ENCODE results near the gene TNKS1BP1.

Gene TNKS1BP1

GRCh38 chr11:57335023-57335342 lies 10.2 kb upstream of the TNKS1BP1 start:
- DNase-seq (ENCODE audit: low read depth in 2 of 3, low spot score in 1 of 3): no peak

- DNase-seq (ENCODE audit: low read depth in 2 of 3, low spot score in 1 of 3): no peak
These were observed 8.1 kb upstream of the TNKS1BP1 start for GRCh38 chr11:57332694-57333440.

- no peak for DNase-seq (ENCODE audit: low read depth in 2 of 3, low spot score in 1 of 3)
These were observed 7.0 kb upstream of the TNKS1BP1 start for GRCh38 chr11:57331720-57332119.

GRCh38 chr11:57330029-57330428 lies 5.3 kb upstream of the TNKS1BP1 start:
- DNase-seq (ENCODE audit: low read depth in 2 of 3, low spot score in 1 of 3): no peak

GRCh38 chr11:57327721-57328120 lies 3.0 kb upstream of the TNKS1BP1 start:
- DNase-seq (ENCODE audit: low read depth in 2 of 3, low spot score in 1 of 3): no peak

GRCh38 chr11:57325735-57326048 lies 940 bp upstream of the TNKS1BP1 start:
- DNase-seq (ENCODE audit: low read depth in 2 of 3, low spot score in 1 of 3): no peak

GRCh38 chr11:57324154-57324885 lies 432 bp downstream of the TNKS1BP1 start:
- DNase-seq (ENCODE audit: low read depth in 2 of 3, low spot score in 1 of 3): no peak

- no peak for DNase-seq (ENCODE audit: low read depth in 2 of 3, low spot score in 1 of 3)
These were observed 948 bp downstream of the TNKS1BP1 start for GRCh38 chr11:57323855-57324153.

GRCh38 chr11:57323167-57323854 lies 1.4 kb downstream of the TNKS1BP1 start:
- DNase-seq (ENCODE audit: low read depth in 2 of 3, low spot score in 1 of 3): no peak

GRCh38 chr11:57322256-57323166 lies 2.2 kb downstream of the TNKS1BP1 start:
- DNase-seq (ENCODE audit: low read depth in 2 of 3, low spot score in 1 of 3): no peak

- no peak for DNase-seq (ENCODE audit: low read depth in 2 of 3, low spot score in 1 of 3)
These were observed 3.1 kb downstream of the TNKS1BP1 start for GRCh38 chr11:57321388-57322255.

GRCh38 chr11:57320719-57321387 lies 3.9 kb downstream of the TNKS1BP1 start:
- DNase-seq (ENCODE audit: low read depth in 2 of 3, low spot score in 1 of 3): no peak

- no peak for DNase-seq (ENCODE audit: low read depth in 2 of 3, low spot score in 1 of 3)
These were observed 4.6 kb downstream of the TNKS1BP1 start for GRCh38 chr11:57320067-57320718.

- DNase-seq (ENCODE audit: low read depth in 2 of 3, low spot score in 1 of 3): no peak
These were observed 6.6 kb downstream of the TNKS1BP1 start for GRCh38 chr11:57318178-57318577.

GRCh38 chr11:57316017-57316416 lies 8.7 kb downstream of the TNKS1BP1 start:
- no peak for DNase-seq (ENCODE audit: low read depth in 2 of 3, low spot score in 1 of 3)

- DNase-seq (ENCODE audit: low read depth in 2 of 3, low spot score in 1 of 3): no peak
These were observed 9.3 kb downstream of the TNKS1BP1 start for GRCh38 chr11:57315491-57315890.

GRCh38 chr11:57314221-57314973 lies 10.4 kb downstream of the TNKS1BP1 start:
- no peak for DNase-seq (ENCODE audit: low read depth in 2 of 3, low spot score in 1 of 3)

GRCh38 chr11:57313788-57314135 lies 11.0 kb downstream of the TNKS1BP1 start:
- DNase-seq (ENCODE audit: low read depth in 2 of 3, low spot score in 1 of 3): no peak
